T-helper 17 cell (primary cell): ENCODE results near the gene TARS1. TPM values are rescaled to one million over a fixed set of nuclear protein-coding genes. Genes with fewer than 3 reads are reported as not detected.
"Not testable (repeated sequence)": the region's sequence is repeated elsewhere in the genome, so short reads cannot be mapped to it uniquely, and the experiment has no call there.

Experiments
- ATAC-seq: fragments of 150-1000 bp; cut with Tn5 transposase; 2 replicates; pipeline ENCODE4 v1.10.0; 2021; ENCODE audit warnings: mild to moderate bottlenecking, moderate library complexity
- DNase-seq, 3 donors: peaks; one replicate each; pipeline versions ENCODE4 v3.0.0 to v3.0.0-alpha.2; 2020 to 2021
- H3K9me3 ChIP-seq: one replicate; pipeline ENCODE4 v1.7.0; 2013; ENCODE audit warnings: low read length, mild to moderate bottlenecking; ENCODE audit not compliant: control insufficient read depth, poor library complexity, severe bottlenecking
- H3K27ac Mint-ChIP-seq: one replicate; pipeline ENCODE4 v1.8.0; 2022; ENCODE audit warnings: mild to moderate bottlenecking, moderate library complexity, mixed read lengths
- H3K27me3 Mint-ChIP-seq: one replicate; pipeline ENCODE4 v1.8.0; 2022; ENCODE audit warnings: mixed read lengths
- H3K36me3 Mint-ChIP-seq: one replicate; pipeline ENCODE4 v1.8.0; 2022; ENCODE audit warnings: low read depth, mixed read lengths
- H3K4me1 Mint-ChIP-seq: one replicate; pipeline ENCODE4 v1.8.0; 2022; ENCODE audit warnings: mild to moderate bottlenecking, mixed read lengths
- H3K4me3 Mint-ChIP-seq: one replicate; pipeline ENCODE4 v1.8.0; 2022; ENCODE audit warnings: mild to moderate bottlenecking, moderate library complexity, mixed read lengths
- total RNA-seq, 4 donors: library from RNA in 2 of 4; stranded (reverse) in 2 of 4; gene quantifications; one replicate each; pipeline ENCODE4 v1.2.3 and lab custom pipeline; 2022 to 2026

The TARS1 gene
- total RNA-seq, 2 donors from 2014 or later: 49.0 to 55.4 TPM

DNA sequence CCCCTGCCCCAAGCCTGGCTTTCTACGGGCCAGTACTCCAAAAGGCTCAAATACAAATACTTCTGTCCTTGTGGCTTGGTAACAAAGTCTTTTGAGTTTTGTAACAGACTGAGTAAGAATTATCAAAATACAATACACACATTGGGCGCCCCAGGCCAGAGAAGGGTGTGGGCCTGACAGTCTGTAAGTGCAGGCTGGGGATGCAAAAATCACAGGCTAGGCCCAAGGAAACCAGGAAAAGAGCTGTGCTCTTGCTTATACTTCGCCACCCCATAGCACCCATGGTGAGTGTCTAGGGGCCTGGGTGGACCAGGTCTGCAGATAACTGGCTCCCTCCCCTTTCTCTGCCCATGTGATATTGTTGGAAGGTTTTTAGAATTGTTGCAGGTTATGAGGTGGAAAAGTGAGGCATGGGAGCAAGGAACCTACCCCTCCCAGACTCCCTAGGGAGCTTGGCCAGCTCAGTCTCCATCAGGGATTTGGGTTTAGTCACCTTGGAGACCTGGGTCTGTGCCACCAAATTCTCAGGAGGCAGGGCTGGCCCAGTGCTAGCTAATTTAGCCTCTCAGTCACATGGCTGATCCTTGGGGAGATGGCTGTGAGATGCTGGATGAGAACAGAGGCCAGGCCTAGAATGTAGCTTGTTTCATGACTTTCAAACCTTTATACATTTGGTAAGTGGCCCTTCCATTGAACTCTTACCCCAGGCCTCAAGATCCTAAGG, 72.9 kb downstream of the TARS1 start:
- no peaks in the 10 kb centered on the region for H3K36me3 Mint-ChIP-seq
- H3K4me3 Mint-ChIP-seq: no peak overlapping the region
- H3K27me3 Mint-ChIP-seq: peaks cover 5% of the 10 kb centered on the region
- H3K27ac Mint-ChIP-seq: no peak overlapping the region
- H3K9me3 ChIP-seq: no peaks in the 10 kb centered on the region
- H3K4me1 Mint-ChIP-seq: no peaks in the 10 kb centered on the region
- ATAC-seq (no peak), DNase-seq (no peak)

DNA sequence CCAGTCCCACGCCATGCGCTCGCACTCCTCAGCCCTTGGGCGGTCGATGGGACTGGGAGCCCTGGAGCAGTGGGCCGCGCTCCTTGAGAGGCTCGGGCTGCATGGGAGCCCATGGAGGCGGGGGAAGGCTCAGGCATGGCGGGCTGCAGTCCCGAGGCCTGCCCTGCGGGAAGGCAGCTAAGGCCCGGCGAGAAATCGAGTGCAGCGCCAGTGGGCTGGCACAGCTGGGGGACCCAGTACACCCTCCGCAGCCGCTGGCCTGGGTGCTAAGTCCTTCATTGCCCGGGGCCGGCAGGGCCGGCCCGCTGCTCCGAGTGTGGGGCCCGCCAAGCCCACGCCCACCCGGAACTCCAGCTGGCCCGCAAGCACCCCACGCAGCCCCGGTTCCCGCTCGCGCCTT, 74.6 kb downstream of the TARS1 start:
- not testable (repeated sequence) for H3K4me1 Mint-ChIP-seq, DNase-seq, ATAC-seq, H3K27ac Mint-ChIP-seq, H3K36me3 Mint-ChIP-seq, H3K27me3 Mint-ChIP-seq, H3K9me3 ChIP-seq, H3K4me3 Mint-ChIP-seq

DNA sequence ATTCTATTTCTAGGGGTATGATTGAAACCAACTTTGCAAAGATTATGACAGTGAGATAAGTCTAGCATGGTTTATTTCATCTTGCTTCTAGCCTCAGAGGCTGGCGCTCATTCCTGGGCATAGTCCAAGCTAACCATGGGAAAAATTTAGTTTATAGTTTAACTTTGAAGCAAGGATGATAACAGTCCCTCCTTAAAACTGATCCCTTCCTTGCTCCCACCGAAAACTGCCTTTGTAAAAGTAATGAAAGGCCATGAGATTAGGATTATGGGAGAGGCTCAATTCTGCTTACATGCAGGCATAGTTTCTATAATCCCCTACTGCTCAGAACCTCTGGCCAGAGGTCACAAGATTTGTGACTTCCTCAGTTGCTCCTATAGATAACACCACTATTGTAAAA, 75.7 kb downstream of the TARS1 start:
- H3K4me3 Mint-ChIP-seq: no peak overlapping the region
- peaks cover 5% of the 10 kb centered on the region for H3K27me3 Mint-ChIP-seq
- ATAC-seq (no peak), DNase-seq (no peak)
- H3K9me3 ChIP-seq: no peaks in the 10 kb centered on the region
- H3K27ac Mint-ChIP-seq: no peak overlapping the region
- H3K4me1 Mint-ChIP-seq: no peaks in the 10 kb centered on the region
- no peaks in the 10 kb centered on the region for H3K36me3 Mint-ChIP-seq
